Glutamatergic neuron (in vitro differentiated cells): Measurements from ENCODE around the gene CLCNKA. TPM values are rescaled to one million over a fixed set of nuclear protein-coding genes. Genes with fewer than 3 reads are reported as not detected.

ENCODE experiments used
- DNase-seq: peaks from one replicate; pipeline ENCODE4 v3.0.0; 2022
- H3K27ac Mint-ChIP-seq: one replicate; pipeline ENCODE4 v1.8.0; 2020; ENCODE audit warnings: mild to moderate bottlenecking, mixed read lengths, inconsistent platforms; ENCODE audit not compliant: unreplicated experiment
- H3K27me3 Mint-ChIP-seq: one replicate; pipeline ENCODE4 v1.8.0; 2020; ENCODE audit warnings: mild to moderate bottlenecking, moderate library complexity, mixed read lengths, inconsistent platforms; ENCODE audit not compliant: unreplicated experiment
- H3K36me3 Mint-ChIP-seq: one replicate; pipeline ENCODE4 v1.8.0; 2020; ENCODE audit warnings: mild to moderate bottlenecking, mixed read lengths, inconsistent platforms; ENCODE audit not compliant: unreplicated experiment
- H3K4me1 Mint-ChIP-seq: one replicate; pipeline ENCODE4 v1.8.0; 2020; ENCODE audit warnings: mild to moderate bottlenecking, low read depth, mixed read lengths, inconsistent platforms; ENCODE audit not compliant: unreplicated experiment
- H3K4me3 Mint-ChIP-seq: one replicate; pipeline ENCODE4 v1.8.0; 2020; ENCODE audit warnings: mild to moderate bottlenecking, mixed read lengths, inconsistent platforms; ENCODE audit not compliant: unreplicated experiment
- H3K9me3 Mint-ChIP-seq: one replicate; pipeline ENCODE4 v1.8.0; 2020; ENCODE audit warnings: mild to moderate bottlenecking, moderate library complexity, mixed read lengths, inconsistent platforms; ENCODE audit not compliant: unreplicated experiment
- total RNA-seq: library from RNA; stranded (reverse); fragmentation: NEBNext Ultra II Directional; extraction: Animal tissue kit (Norgen Biotek cat#: 25700); gene quantifications from one replicate; pipeline ENCODE4 v1.2.1, GENCODE V29; 2021; ENCODE audit not compliant: unreplicated experiment
- TF ChIP-seq, protein P1 (sequence below): fragments of 200-600 bp; sonication (generic); IDR thresholded peaks from one replicate; pipeline ENCODE4 v1.5.0; 2021; ENCODE audit not compliant: partially characterized antibody, unreplicated experiment

The CLCNKA gene
- total RNA-seq, 1 donor from 2014 or later, result 0.34 TPM

DNA sequence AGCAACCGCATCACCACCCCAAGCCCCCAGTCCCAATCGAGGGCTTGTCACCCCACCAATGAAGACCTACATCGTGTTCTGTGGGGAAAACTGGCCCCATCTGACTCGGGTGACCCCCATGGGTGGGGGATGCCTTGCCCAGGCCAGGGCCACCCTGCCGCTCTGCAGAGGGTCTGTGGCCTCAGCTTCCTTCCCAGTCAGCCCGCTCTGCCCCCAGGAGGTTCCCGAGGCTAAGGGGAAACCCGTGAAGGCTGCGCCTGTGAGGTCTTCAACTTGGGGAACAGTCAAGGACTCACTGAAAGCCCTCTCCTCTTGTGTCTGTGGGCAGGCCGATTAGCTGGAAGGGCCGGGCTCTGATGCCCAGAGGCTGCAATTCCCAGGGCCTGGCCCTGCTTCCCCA is 15.8 kb upstream of the CLCNKA start:
- H3K27ac Mint-ChIP-seq, result no peak overlapping the region
- peaks cover 8% of the 10 kb centered on the region for H3K27me3 Mint-ChIP-seq
- DNase-seq, result no peak
- no peak overlapping the region for H3K4me3 Mint-ChIP-seq
- peaks cover 3% of the 10 kb centered on the region for H3K9me3 Mint-ChIP-seq
- H3K36me3 Mint-ChIP-seq, result no peaks in the 10 kb centered on the region
- H3K4me1 Mint-ChIP-seq, result no peaks in the 10 kb centered on the region
- TF ChIP-seq, protein P1, sequence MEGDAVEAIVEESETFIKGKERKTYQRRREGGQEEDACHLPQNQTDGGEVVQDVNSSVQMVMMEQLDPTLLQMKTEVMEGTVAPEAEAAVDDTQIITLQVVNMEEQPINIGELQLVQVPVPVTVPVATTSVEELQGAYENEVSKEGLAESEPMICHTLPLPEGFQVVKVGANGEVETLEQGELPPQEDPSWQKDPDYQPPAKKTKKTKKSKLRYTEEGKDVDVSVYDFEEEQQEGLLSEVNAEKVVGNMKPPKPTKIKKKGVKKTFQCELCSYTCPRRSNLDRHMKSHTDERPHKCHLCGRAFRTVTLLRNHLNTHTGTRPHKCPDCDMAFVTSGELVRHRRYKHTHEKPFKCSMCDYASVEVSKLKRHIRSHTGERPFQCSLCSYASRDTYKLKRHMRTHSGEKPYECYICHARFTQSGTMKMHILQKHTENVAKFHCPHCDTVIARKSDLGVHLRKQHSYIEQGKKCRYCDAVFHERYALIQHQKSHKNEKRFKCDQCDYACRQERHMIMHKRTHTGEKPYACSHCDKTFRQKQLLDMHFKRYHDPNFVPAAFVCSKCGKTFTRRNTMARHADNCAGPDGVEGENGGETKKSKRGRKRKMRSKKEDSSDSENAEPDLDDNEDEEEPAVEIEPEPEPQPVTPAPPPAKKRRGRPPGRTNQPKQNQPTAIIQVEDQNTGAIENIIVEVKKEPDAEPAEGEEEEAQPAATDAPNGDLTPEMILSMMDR, result no peak

DNA sequence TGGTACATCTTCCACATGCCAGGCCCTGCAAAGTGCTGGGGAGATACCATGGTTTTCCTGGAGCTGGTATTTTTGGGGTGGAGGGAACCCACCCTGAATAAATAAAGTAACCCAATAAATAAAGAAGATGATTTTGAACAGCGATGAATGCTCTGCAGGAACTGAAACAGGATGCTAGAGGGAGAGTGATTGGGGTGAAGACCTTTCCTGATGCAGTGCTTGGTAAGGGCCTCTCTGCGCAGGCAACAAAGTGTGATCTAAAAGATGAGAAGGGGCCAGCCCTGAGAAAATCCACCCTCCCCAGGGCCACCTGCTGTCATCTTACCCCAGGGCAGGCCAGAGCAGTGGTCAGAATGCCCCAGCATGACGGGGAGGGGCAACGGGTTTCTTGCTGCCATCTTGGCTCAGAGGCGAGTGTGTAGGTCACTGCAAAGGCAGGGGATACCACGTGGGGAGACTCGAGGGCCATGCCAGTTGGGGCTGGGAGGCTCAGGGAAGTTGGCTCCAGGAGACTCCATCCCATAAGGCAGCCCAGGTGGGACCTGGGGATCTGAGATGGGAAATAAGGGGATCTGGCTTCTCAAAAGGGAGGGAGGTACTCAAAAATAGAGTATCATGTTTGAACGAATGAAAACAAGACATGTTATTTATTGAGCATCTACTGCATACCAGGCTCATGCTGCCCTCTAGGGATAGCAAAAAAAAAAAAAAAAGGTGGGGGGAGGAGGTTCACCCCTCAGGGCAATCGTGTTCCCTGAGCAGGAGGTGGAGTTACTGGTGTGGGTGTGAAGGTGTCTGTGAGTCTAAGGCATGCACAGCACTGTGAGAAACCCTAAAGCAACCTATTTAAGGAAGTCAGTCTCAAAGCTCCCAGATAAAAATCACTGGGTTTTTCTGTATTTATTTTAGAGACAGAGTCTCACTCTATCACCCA is 15.0 kb upstream of the CLCNKA start:
- DNase-seq, result no peak
- peaks cover 5% of the 10 kb centered on the region for H3K27me3 Mint-ChIP-seq
- peaks cover 3% of the 10 kb centered on the region for H3K9me3 Mint-ChIP-seq
- TF ChIP-seq, protein P1, result no peak
- no peak overlapping the region for H3K4me3 Mint-ChIP-seq
- no peaks in the 10 kb centered on the region for H3K4me1 Mint-ChIP-seq
- H3K36me3 Mint-ChIP-seq, result no peaks in the 10 kb centered on the region
- no peak overlapping the region for H3K27ac Mint-ChIP-seq

GRCh38 chr1:16007671-16008341 is 14.0 kb upstream of the CLCNKA start:
- H3K9me3 Mint-ChIP-seq, result peaks cover 3% of the 10 kb centered on the region
- DNase-seq, result no peak
- TF ChIP-seq, protein P1, result no peak
- no peaks in the 10 kb centered on the region for H3K4me1 Mint-ChIP-seq
- peaks cover 5% of the 10 kb centered on the region for H3K27me3 Mint-ChIP-seq
- H3K27ac Mint-ChIP-seq, result peak overlapping the region; percentile 2
- H3K4me3 Mint-ChIP-seq, result no peak overlapping the region
- H3K36me3 Mint-ChIP-seq, result no peaks in the 10 kb centered on the region

GRCh38 chr1:16009030-16009460 is 12.8 kb upstream of the CLCNKA start:
- TF ChIP-seq, protein P1, result peak; percentile 98
- Mint-ChIP-seq H3K9me3 (peaks cover 3% of the 10 kb centered on the region), H3K27me3 (peaks cover 5% of the 10 kb centered on the region), H3K36me3 (no peaks in the 10 kb centered on the region), H3K4me1 (no peaks in the 10 kb centered on the region), H3K27ac (no peak overlapping the region), H3K4me3 (no peak overlapping the region)
- peak; percentile 93 for DNase-seq

- TF ChIP-seq, protein P1, result no peak
- peaks cover 3% of the 10 kb centered on the region for H3K9me3 Mint-ChIP-seq
- H3K27me3 Mint-ChIP-seq, result peaks cover 4% of the 10 kb centered on the region
- no peak overlapping the region for H3K4me3 Mint-ChIP-seq
- no peaks in the 10 kb centered on the region for H3K36me3 Mint-ChIP-seq
- no peak for DNase-seq
- peaks cover 1% of the 10 kb centered on the region for H3K4me1 Mint-ChIP-seq
- H3K27ac Mint-ChIP-seq, result no peak overlapping the region
Observed at GRCh38 chr1:16009678-16010077, 12.2 kb upstream of the CLCNKA start.
